ENCODE data around the gene CALHM6.

Gene CALHM6

DNA sequence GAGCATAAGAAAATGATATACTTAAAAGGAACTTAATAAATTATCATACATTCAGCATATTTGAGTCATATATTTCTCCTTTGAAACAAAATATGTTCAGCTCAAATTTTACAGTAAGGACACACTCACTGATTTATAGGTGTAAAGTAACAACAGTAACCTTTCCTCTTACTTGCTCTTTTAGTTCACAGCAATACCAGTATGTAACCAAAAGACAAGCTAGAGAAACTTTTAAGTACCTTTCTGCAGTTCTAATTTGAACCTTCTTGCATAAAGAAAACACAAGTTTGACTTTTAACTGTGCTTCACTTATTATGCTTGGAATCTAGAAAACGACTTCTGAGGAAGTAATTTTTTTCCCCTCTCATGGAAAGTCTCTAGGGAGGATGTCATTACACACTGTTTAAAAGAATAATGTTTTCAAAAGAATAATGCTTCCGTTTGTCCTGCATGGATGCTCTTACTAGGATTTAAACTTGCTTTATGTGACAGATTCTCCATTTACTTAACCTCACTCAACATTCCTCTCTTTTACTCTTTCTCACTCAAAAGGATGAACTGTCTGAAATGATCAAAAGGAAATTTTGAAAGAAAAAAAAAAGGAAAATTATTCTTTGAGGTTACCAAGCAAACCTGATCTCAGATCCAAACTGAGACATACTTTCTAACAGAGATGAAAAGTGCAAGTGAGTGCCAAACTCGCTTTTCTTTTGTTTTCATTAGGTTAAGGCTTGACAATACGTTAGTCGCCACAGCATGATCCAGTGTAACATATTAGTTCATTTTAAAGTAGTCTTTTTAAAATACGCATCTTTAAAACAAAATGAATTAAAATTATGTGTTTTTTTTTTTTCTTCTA is 22.4 kb upstream of the CALHM6 start:
- H4K91ac ChIP-seq (ENCODE audit: low read depth, low read length), result no peak overlapping the region
- H2BK120ac ChIP-seq (ENCODE audit: insufficient read depth, low read length, poor library complexity), result no peak overlapping the region
- H3K23ac ChIP-seq (ENCODE audit: low read length), result no peak overlapping the region
- H3K4me2 ChIP-seq (ENCODE audit: low read length), result no peak overlapping the region
- H4K12ac ChIP-seq (ENCODE audit: low read depth, low read length), result no peak overlapping the region
- H3K4me3 ChIP-seq (ENCODE audit: low read depth, low read length), result no peak overlapping the region
- no peaks in the 10 kb centered on the region for H3K27me3 ChIP-seq (ENCODE audit: insufficient read depth, low read length)
- H3K9me3 ChIP-seq (ENCODE audit: insufficient read depth, low read depth, low read length), result no peaks in the 10 kb centered on the region
- no peak overlapping the region for H3K27ac ChIP-seq (ENCODE audit: low read depth, low read length)
- H4K8ac ChIP-seq (ENCODE audit: low read depth, low read length), result no peak overlapping the region
- no peak overlapping the region for H2AK5ac ChIP-seq (ENCODE audit: low read length)
- H2BK12ac ChIP-seq (ENCODE audit: low read length), result no peak overlapping the region
- peaks cover 0 to 5% of the 10 kb centered on the region in 2 experiments for H3K36me3 ChIP-seq (ENCODE audit: control insufficient read depth in 1 of 2, insufficient read depth in 2 of 2, low read length in 2 of 2)
- H3K9ac ChIP-seq (ENCODE audit: low read length), result no peak overlapping the region
- H3K4me1 ChIP-seq (ENCODE audit: control insufficient read depth in 1 of 2, insufficient read depth in 2 of 2, low read length in 2 of 2), result peaks cover 2 to 7% of the 10 kb centered on the region in 2 experiments
- H2BK5ac ChIP-seq (ENCODE audit: low read depth, low read length, poor library complexity), result no peak overlapping the region
- WGBS (ENCODE audit: extremely low coverage, insufficient coverage, insufficient read length), result no CpG with 5 or more reads among the region's 6 CpGs
- H3K79me2 ChIP-seq (ENCODE audit: control insufficient read depth, insufficient read depth, low read length, poor library complexity), result no peaks in the 10 kb centered on the region
- no peak overlapping the region for H3K4ac ChIP-seq (ENCODE audit: low read depth, low read length)
- no peak overlapping the region for H2AFZ ChIP-seq (ENCODE audit: insufficient read depth, low read length, poor library complexity)
- no peaks in the 10 kb centered on the region for H3K79me1 ChIP-seq (ENCODE audit: low read length)
- no peak overlapping the region for H3K18ac ChIP-seq (ENCODE audit: low read length)
- H3K14ac ChIP-seq (ENCODE audit: low read length), result no peak overlapping the region
- DNase-seq, result no peak

DNA sequence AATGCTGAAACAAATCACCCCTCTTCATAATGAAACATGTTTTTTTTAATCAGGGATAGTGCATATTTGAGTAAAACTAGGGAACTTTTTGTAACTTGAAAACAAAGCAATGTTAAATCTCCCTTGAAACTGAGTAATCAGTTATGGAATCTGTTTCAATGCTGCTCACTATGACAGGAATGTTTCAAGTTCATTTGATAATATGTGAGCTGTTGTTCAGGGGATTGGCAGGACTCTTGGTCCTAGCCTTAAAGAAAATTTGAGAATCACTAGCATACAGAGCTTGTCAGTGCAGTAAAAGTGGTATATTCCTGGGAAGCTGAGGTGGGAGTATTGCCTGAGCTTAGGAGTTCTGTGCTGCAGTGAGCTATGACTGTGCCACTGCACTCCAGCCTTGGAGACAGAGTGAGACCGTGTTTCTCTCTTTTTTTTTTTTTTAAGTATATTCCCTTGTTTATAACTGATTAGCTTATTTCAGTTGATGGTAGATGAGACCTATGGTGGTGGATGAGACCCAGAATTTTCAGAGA is 21.6 kb upstream of the CALHM6 start:
- H2BK12ac ChIP-seq (ENCODE audit: low read length), result no peak overlapping the region
- no peak overlapping the region for H4K8ac ChIP-seq (ENCODE audit: low read depth, low read length)

GRCh38 chr6:116443105-116443504 is 18.1 kb upstream of the CALHM6 start:
- H4K91ac ChIP-seq (ENCODE audit: low read depth, low read length), result no peak overlapping the region
- no peak overlapping the region for H3K23ac ChIP-seq (ENCODE audit: low read length)
- H2BK12ac ChIP-seq (ENCODE audit: low read length), result no peak overlapping the region
- H3K4me2 ChIP-seq (ENCODE audit: low read length), result no peak overlapping the region
- H3K9ac ChIP-seq (ENCODE audit: low read length), result no peak overlapping the region
- no peak overlapping the region for H2BK5ac ChIP-seq (ENCODE audit: low read depth, low read length, poor library complexity)
- H3K9me3 ChIP-seq (ENCODE audit: insufficient read depth, low read depth, low read length), result no peaks in the 10 kb centered on the region
- no peaks in the 10 kb centered on the region for H3K79me2 ChIP-seq (ENCODE audit: control insufficient read depth, insufficient read depth, low read length, poor library complexity)
- H3K4me1 ChIP-seq (ENCODE audit: control insufficient read depth in 1 of 2, insufficient read depth in 2 of 2, low read length in 2 of 2), result no peaks in the 10 kb centered on the region
- no peak overlapping the region for H2AK5ac ChIP-seq (ENCODE audit: low read length)
- H3K4me3 ChIP-seq (ENCODE audit: low read depth, low read length), result no peak overlapping the region
- H3K14ac ChIP-seq (ENCODE audit: low read length), result no peak overlapping the region
- no peak overlapping the region for H4K12ac ChIP-seq (ENCODE audit: low read depth, low read length)
- no peaks in the 10 kb centered on the region for H3K79me1 ChIP-seq (ENCODE audit: low read length)
- H3K27ac ChIP-seq (ENCODE audit: low read depth, low read length), result no peak overlapping the region
- no peak overlapping the region for H3K18ac ChIP-seq (ENCODE audit: low read length)
- WGBS (ENCODE audit: extremely low coverage, insufficient coverage, insufficient read length), result no CpG with 5 or more reads among the region's 2 CpGs
- no peak overlapping the region for H2BK120ac ChIP-seq (ENCODE audit: insufficient read depth, low read length, poor library complexity)
- no peaks in the 10 kb centered on the region for H3K36me3 ChIP-seq (ENCODE audit: control insufficient read depth in 1 of 2, insufficient read depth in 2 of 2, low read length in 2 of 2)
- peak; percentile 57 to 81 for DNase-seq
- H3K27me3 ChIP-seq (ENCODE audit: insufficient read depth, low read length), result no peaks in the 10 kb centered on the region
- H4K8ac ChIP-seq (ENCODE audit: low read depth, low read length), result no peak overlapping the region
- H3K4ac ChIP-seq (ENCODE audit: low read depth, low read length), result no peak overlapping the region
- H2AFZ ChIP-seq (ENCODE audit: insufficient read depth, low read length, poor library complexity), result no peak overlapping the region

More for the DNA sequence above, 21.6 kb upstream of the CALHM6 start:
- no peak overlapping the region for H4K91ac ChIP-seq (ENCODE audit: low read depth, low read length)
- no peak overlapping the region for H3K18ac ChIP-seq (ENCODE audit: low read length)
- H3K79me2 ChIP-seq (ENCODE audit: control insufficient read depth, insufficient read depth, low read length, poor library complexity), result no peaks in the 10 kb centered on the region
- no peak overlapping the region for H3K4me3 ChIP-seq (ENCODE audit: low read depth, low read length)
- WGBS (ENCODE audit: extremely low coverage, insufficient coverage, insufficient read length), result no CpG with 5 or more reads among the region's 1 CpG
- H3K4ac ChIP-seq (ENCODE audit: low read depth, low read length), result no peak overlapping the region
- no peak overlapping the region for H3K23ac ChIP-seq (ENCODE audit: low read length)
- no peaks in the 10 kb centered on the region for H3K9me3 ChIP-seq (ENCODE audit: insufficient read depth, low read depth, low read length)
- no peak overlapping the region for H3K4me2 ChIP-seq (ENCODE audit: low read length)
- H3K27ac ChIP-seq (ENCODE audit: low read depth, low read length), result no peak overlapping the region
- no peak overlapping the region for H2AK5ac ChIP-seq (ENCODE audit: low read length)
- peak in 1 of 2 donors; percentile 50 for DNase-seq
- no peak overlapping the region for H4K12ac ChIP-seq (ENCODE audit: low read depth, low read length)
- no peak overlapping the region for H2BK120ac ChIP-seq (ENCODE audit: insufficient read depth, low read length, poor library complexity)
- peaks cover 0 to 5% of the 10 kb centered on the region in 2 experiments for H3K36me3 ChIP-seq (ENCODE audit: control insufficient read depth in 1 of 2, insufficient read depth in 2 of 2, low read length in 2 of 2)
- H3K4me1 ChIP-seq (ENCODE audit: control insufficient read depth in 1 of 2, insufficient read depth in 2 of 2, low read length in 2 of 2), result peaks cover 2 to 7% of the 10 kb centered on the region in 2 experiments
- no peak overlapping the region for H3K9ac ChIP-seq (ENCODE audit: low read length)
- H2AFZ ChIP-seq (ENCODE audit: insufficient read depth, low read length, poor library complexity), result no peak overlapping the region
- no peak overlapping the region for H2BK5ac ChIP-seq (ENCODE audit: low read depth, low read length, poor library complexity)
- H3K79me1 ChIP-seq (ENCODE audit: low read length), result no peaks in the 10 kb centered on the region
- H3K14ac ChIP-seq (ENCODE audit: low read length), result no peak overlapping the region
- no peaks in the 10 kb centered on the region for H3K27me3 ChIP-seq (ENCODE audit: insufficient read depth, low read length)

DNA sequence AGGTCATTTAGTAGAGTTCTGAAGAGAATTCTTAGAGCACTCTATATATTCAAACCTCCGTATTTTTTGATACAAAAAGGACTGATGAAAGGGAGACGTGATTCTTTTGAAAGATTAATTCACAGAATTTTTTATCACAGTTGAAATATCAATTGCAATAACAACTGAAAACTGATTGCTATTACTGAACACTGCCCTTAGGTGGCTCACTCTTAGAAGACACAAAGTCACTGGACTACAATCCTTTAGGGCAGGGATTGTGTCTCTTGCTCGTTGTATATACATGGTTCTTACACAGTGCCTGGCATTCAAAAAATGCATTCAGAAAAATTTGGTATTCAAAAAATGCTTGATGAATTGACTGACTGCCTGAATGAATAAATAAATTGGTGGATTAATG is 17.1 kb upstream of the CALHM6 start:
- Histone ChIP-seq H3K79me2 (ENCODE audit: control insufficient read depth, insufficient read depth, low read length, poor library complexity) (no peaks in the 10 kb centered on the region), H3K79me1 (ENCODE audit: low read length) (no peaks in the 10 kb centered on the region), H2BK5ac (ENCODE audit: low read depth, low read length, poor library complexity) (no peak overlapping the region), H4K12ac (ENCODE audit: low read depth, low read length) (no peak overlapping the region), H4K91ac (ENCODE audit: low read depth, low read length) (no peak overlapping the region), H3K36me3 (ENCODE audit: control insufficient read depth in 1 of 2, insufficient read depth in 2 of 2, low read length in 2 of 2) (no peaks in the 10 kb centered on the region), H3K23ac (ENCODE audit: low read length) (no peak overlapping the region), H2BK12ac (ENCODE audit: low read length) (no peak overlapping the region), H3K27me3 (ENCODE audit: insufficient read depth, low read length) (no peaks in the 10 kb centered on the region), H3K4me3 (ENCODE audit: low read depth, low read length) (no peak overlapping the region), H3K18ac (ENCODE audit: low read length) (no peak overlapping the region), H4K8ac (ENCODE audit: low read depth, low read length) (no peak overlapping the region), H3K27ac (ENCODE audit: low read depth, low read length) (no peak overlapping the region), H3K4me1 (ENCODE audit: control insufficient read depth in 1 of 2, insufficient read depth in 2 of 2, low read length in 2 of 2) (no peaks in the 10 kb centered on the region), H2AK5ac (ENCODE audit: low read length) (no peak overlapping the region), H3K9ac (ENCODE audit: low read length) (no peak overlapping the region), H3K14ac (ENCODE audit: low read length) (no peak overlapping the region), H3K4me2 (ENCODE audit: low read length) (no peak overlapping the region), H3K4ac (ENCODE audit: low read depth, low read length) (no peak overlapping the region), H2BK120ac (ENCODE audit: insufficient read depth, low read length, poor library complexity) (no peak overlapping the region), H3K9me3 (ENCODE audit: insufficient read depth, low read depth, low read length) (no peaks in the 10 kb centered on the region), H2AFZ (ENCODE audit: insufficient read depth, low read length, poor library complexity) (no peak overlapping the region)
- peak in 1 of 2 donors; percentile 75 for DNase-seq
- WGBS (ENCODE audit: extremely low coverage, insufficient coverage, insufficient read length), result no CpG with 5 or more reads among the region's 3 CpGs

Data from trophoblast cell (in vitro differentiated cells and primary cell).